C1 segment of cervical spinal cord (tissue), 14 donors: ENCODE data around the gene B3GNT8.
"Not testable (repeated sequence)": the region's sequence is repeated elsewhere in the genome, so short reads cannot be mapped to it uniquely, and the experiment has no call there.

Experiments used
- DNase-seq, 14 donors: peaks; one replicate each; lab custom pipeline; 2025; lab: John Stamatoyannopoulos, UW

Gene B3GNT8

DNA sequence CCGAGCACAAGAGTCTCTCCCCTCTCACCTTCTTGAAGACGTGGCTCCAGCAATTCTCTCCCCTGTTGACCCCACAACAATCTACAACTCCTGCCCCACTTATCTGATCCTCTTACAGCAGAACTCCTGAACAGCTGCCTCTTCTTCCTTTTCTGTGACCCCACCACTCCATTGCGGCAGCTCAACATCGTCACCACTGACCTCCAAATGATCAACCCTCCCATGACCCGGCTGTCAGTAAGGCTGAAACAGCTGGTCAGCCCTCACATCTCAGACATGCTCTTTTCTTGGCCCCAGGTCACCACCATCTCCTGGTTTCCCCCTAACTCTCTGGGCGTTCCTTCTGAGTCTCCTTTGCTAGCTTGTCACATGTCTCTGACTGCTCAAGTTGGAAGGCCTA is 31.8 kb downstream of the B3GNT8 start:
- no peak for DNase-seq

DNA sequence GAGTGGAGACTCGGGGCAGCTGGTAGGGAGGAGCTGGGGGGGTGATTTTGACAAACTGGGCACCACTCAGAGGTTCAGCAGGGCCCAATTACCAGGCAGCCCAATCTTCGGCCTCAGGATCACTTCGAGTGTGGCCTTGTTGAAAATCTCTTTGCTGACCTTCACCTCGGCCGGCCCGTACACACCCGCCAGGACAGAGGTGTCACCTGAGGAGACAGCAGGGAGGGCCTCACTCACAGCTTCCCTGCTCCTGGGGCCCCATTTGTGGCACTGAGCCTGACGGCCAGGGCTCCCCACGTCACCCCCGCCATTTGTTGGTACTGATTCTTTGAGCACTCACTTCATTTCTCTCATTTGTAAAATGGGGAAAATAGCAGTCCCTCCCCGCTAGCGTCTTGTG is 34.4 kb downstream of the B3GNT8 start:
- DNase-seq, result no peak

DNA sequence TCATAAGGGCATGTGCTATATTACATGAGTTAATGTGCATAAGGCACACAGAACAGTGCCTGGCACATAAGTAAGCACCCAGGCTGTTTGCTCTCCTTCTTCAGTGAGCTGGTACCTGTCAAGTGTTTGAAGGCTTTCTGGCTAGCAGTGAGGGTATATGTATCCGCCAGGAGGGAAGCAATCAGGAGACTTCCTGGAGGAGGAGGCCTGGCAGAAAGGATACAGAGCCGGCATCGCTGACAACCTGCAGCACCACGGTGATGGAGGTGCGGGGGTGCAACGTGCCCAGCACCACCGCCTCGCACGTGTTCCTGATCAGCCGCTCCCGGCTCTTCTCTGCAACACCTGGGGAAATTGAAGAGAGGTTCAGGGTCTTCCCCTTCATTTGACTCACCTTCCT is 35.6 kb downstream of the B3GNT8 start:
- DNase-seq, result no peak

DNA sequence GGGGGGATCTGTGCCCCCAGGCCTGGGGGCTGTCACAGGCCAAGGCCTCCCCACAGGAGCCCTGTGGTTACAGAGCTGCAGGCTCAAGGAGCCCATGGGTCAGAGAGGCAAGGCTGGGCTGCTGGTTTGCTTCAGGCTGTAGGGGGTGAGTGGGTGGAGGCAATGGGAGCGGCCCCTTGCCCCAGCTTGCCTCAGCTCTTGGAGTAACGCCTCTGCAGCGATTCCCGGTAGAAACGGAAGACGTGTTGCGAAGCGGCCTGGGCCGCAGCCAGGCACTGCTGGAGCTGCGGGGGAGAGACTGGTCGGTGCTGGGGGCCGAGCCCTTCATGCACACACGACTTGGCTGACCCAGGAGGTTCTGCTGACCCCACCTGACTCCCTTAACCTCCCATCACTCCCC is 40.7 kb downstream of the B3GNT8 start:
- DNase-seq, result no peak

DNA sequence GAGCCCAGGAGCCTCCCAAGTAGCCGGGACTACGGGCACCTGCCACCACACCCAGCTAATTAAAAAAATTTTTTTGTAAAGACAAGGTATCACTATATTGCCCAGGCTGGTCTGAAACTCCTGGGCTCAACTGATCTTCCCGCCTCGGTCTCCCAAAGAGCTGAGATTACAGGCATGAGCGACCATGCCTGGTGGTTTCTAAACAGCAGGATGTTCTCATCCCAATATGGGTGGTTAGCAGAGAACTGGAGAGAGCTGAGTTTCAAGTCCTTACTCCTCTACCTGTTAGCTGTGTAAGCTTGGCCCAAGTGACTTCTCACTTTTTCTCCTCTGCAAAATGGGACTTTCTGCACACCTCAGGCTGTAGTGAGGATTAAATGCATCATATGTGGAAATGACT is 42.8 kb downstream of the B3GNT8 start:
- no peak for DNase-seq

DNA sequence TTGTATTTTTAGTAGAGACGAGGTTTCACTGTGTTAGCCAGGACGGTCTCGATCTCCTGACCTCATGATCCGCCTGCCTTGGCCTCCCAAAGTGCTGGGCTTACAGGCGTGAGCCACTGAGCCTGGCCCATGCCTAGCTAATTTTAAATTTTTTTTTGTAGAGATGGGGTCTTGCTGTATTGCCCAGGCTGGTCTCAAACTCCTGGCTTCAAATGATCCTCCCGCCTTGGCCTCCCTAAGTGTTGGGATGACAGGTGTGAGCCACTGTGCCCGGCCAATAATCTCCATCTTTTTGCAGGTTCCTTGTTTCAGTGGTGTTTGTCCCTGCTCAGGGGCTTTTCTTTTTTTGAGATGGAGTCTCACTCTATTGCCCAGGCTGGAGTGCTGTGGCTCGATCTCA is 45.6 kb downstream of the B3GNT8 start:
- not testable (repeated sequence) for DNase-seq

DNA sequence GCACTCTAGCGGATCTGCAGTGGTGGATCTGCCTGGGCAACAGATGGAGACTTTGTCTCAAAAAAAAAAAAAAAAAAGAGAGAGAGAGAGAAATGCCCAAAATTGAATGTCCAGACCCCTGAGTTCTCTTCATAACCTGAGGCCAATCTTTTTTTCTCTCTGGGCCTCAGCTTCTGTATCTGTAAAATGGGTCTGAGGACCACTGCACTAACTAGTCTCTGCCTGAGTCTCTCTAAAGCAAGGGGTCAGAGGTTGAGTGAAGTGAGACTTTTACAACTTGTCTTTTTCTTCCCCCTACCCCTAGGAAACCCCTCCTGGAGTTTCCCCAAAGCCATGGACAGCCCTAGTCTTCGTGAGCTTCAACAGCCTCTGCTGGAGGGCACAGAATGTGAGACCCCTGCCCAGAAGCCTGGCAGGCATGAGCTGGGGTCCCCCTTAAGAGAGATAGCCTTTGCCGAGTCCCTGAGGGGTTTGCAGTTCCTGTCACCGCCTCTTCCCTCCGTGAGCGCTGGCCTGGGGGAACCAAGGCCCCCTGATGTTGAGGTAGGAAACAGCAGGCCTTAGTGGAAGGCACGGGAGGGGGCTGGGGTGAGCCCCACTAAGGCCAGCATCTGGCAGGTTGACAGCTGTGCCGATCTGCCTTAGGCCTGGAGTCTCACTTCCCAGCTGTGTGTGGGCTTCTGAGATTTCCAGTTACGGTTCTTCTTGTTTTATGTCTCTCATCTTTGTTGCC is 49.0 kb downstream of the B3GNT8 start:
- DNase-seq, result no peak

DNA sequence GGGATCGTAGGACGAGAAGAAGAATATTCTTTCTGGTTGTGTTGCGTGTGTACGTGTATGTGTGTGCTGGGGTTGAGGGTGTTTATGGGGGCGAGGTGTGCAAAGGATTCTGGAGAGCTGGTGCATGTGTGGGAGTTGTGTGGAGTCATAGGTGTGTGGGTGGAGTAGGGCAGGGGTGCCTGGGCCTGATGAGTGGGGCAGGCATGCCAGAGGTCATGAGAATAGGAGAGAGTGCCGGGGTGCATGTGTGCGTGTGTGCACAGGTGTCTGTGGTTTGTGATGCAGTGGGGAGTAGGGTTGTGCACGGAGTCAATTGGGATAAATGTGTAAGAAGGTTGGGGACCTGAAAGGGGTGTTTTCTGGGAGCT is 50.2 kb downstream of the B3GNT8 start:
- DNase-seq, result no peak

DNA sequence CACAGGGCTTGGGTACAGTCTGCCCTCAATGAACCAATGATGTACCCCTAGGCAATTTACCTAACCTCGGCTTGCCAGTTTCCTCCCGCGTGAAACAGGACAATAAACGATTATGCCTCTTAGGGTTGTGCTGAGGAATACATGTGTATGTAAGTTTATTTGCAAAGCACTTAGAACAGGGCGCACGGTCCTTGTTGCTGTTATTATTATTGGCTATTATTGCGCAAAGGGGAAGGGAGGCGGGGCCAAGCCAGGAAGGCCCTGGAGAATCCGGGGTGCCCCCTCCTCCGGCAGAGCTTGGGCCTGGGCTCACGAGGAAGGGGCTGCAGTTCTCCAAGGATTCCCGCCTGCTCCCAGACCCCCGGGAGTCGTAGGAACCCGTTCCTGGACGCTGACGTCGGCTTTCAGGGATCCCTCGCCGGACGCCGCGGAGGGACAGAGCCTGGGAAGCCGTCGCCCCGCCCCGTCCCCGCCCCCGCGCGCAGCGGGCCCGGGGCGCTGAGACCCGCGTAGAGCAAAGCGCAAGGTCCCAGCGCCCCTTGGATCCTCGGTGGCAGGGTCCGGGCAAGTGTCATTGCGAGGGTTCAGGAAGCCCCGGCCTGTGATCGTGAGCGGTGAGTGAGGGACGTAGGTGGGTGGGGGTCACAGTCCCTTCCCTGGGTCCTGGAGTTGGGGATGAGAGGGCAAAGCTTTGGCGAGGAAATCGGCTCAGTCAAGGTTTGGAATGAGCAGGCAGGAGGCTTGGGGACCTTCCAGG is 50.8 kb downstream of the B3GNT8 start, which contains the start of gene TMEM91:
Gene TMEM91 (plus strand): TSS at position 293 of the 757 bp plus-strand sequence. CDS start 1,777 bp downstream, outside the sequence.
- peak in 1 of 14 donors; percentile 9 for DNase-seq
